Ovary (tissue), 3 donors: ENCODE data around the gene TMEM45A.

ENCODE experiments used
- CTCF ChIP-seq, 3 donors: fragments of 450-650 bp in 2 of 3; fragments of 200-600 bp in 1 of 3; IDR thresholded peaks; one replicate each; pipeline versions ENCODE4 v1.5.1 to v1.8.0; 2016 to 2022; ENCODE audit warnings: antibody characterized with exemption in 3 of 3, mild to moderate bottlenecking in 1 of 3
- EP300 ChIP-seq: sonication (generic); formaldehyde crosslinking; IDR thresholded peaks from one replicate; pipeline ENCODE4 v1.6.1; 2017; ENCODE audit warnings: antibody characterized with exemption
- POLR2A ChIP-seq: fragments of 450-650 bp; IDR thresholded peaks from one replicate; pipeline ENCODE4 v1.6.1; 2017; ENCODE audit warnings: antibody characterized with exemption, mild to moderate bottlenecking, moderate library complexity
- donor health status: DM: no; HTN: no; CAD: no.

GRCh38 chr3:100602506-100603444, 110.4 kb downstream of the TMEM45A start:
- TF ChIP-seq CTCF (IDR thresholded peaks at IDR 0.05) (no peak), EP300 (no peak), POLR2A (no peak)
